GM21515 (cell line): ENCODE data around the gene CCDC90B.
"Not testable (repeated sequence)": the region's sequence is repeated elsewhere in the genome, so short reads cannot be mapped to it uniquely, and the experiment has no call there.

Experiments used
- ATAC-seq: cut with Tn5 transposase; IDR thresholded peaks from one replicate; pipeline ENCODE4 v1.9.1; 2021; ENCODE audit not compliant: unreplicated experiment

The CCDC90B gene

DNA sequence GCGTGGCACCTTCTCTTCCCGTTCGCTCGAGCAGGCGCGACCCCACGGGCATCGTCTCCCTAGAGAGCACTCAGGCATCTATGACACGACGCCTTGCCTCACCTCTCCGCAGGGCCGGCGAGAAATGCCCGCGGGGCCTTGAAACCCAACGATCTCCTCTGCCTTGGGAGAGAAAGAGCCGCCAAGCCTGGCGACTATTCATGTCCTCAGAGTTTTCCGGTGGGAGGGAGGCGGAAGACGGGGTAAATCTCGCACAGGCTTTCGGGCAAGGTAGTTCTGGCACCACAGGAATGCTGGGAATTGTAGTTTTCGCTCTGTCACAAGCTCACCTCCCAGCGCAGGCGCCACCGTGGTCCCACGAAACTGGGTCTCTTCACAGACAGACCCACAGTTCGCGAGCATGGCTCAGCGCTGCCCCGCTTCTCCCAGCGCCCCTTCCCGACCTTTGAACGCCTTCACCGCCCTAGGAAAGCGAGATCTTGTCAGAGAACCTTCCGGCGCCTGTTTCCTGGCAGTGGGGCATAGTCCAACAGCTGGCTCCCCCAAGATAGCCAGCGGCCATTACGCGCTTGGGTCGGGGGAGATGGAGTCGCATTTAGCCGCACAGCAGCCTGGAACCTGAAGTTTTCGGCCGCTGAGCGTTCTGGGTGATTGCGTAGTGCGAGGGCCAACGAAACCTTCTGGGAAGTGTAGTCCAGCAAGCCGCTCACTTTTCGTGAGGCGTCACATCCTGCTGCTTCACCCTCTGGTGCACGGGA lies at the start of gene CCDC90B:
CCDC90B (minus strand) TSS at position 597 of the 758 bp plus-strand sequence; CDS start at position 202, 395 bp downstream.
- peak; percentile 86 for ATAC-seq

DNA sequence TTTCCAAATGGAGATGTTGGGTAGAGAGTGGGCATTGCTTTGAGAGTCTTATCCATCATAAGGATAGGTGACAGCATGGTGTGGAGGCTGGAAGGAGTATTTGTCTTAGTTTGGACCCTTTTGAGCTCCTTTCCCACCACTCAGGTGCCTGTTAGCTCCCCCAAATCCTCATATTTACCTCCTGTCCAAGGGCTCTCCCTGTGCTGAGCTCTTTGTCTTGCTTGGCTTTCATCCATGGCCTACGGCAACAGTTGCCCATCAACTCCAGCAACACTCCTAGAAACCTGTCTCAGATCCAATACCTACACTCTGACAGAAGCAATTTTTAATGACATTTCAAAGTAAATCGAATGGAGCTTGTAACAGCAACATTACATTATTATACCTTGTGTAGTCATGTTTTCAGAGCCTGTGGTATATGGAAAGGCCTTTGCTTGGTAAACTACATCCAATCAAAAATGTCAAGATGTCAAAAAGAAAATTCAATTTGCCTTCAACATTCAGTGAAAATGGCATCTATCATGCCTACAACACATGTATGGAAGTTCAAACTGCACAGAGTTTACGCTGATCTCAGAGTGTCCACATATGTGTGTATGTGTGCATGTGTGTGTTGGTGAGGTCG lies 49.4 kb upstream of the CCDC90B start:
- ATAC-seq = no peak

GRCh38 chr11:83330303-83330702 lies 44.1 kb upstream of the CCDC90B start:
- ATAC-seq = no peak

- ATAC-seq = no peak
Observed at GRCh38 chr11:83326326-83326725, 40.2 kb upstream of the CCDC90B start.

GRCh38 chr11:83319346-83319745 lies 33.2 kb upstream of the CCDC90B start:
- ATAC-seq = no peak

DNA sequence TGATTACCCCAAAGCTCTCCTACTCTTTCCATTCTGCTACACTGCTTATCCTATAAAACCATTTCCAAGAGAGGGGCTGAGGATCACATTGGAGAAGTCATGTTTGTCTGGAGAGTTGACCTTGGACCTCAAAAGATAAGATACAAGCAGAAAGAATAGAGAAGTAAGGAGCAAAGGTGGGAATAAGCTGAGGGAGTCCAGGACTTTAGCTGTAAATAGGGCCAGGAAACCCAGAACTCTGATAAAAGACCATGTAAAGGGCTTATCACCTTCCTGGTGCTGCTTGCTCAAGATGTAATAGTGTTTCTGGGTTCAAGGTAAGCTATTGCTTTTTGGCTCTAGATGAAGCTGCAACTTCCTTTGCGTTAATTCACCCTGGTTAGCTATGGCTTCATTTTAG lies 32.8 kb upstream of the CCDC90B start:
- no peak for ATAC-seq

DNA sequence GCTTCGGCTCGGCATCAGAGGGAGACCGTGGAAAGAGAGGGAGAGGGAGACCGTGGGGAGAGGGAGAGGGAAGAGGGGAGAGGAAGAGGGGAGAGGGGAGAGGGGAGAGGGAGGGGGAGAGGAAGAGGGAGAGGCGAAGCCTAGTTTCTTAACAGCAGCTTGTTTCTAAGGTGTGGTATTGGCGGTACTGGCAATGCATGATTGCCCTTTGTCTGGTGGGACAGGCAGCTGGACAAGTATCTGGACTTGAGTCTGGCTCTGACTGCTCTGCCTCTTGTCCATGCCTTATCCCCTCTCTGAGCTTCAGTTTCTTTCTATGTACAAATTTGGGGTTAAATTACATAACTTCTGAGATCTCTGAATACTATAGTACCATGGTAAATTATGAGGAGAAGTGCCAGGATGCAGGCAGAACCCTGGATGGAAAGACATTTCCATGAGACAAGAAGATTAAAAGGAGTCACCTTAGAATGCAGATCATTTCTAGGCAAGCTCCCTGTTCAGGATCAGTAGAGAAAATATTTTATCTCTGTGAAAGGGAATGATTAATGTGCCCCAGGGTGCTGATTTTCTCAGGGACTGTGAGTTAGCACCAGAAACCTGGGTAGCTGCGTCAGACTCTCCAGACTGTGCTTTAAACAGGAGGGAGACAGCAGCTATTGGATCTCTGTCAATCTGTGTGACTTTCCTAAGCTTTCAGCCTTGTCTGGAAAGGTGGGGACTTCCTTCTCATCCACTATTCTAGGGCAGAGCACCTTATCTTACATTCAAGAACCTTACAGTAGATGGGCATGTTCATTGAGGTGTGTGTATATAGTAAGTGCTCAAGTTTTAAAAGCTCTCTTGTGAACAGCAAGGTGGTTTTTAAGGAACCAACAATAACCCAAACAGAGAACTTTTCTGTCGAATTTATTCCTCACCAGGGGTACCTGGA lies 31.9 kb upstream of the CCDC90B start:
- ATAC-seq = no peak

DNA sequence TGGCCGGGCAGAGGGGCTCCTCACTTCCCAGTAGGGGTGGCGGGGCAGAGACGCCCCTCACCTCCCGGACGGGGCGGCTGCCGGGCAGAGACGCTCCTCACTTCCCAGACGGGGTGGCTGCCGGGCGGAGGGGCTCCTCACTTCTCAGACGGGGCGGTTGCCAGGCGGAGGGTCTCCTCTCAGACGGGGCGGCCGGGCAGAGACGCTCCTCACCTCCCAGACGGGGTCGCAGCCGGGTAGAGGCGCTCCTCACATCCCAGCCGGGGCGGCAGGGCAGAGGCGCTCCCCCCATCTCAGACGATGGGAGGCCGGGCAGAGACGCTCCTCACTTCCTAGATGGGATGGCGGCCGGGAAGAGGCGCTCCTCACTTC lies 30.7 kb upstream of the CCDC90B start:
- ATAC-seq = not testable (repeated sequence)

DNA sequence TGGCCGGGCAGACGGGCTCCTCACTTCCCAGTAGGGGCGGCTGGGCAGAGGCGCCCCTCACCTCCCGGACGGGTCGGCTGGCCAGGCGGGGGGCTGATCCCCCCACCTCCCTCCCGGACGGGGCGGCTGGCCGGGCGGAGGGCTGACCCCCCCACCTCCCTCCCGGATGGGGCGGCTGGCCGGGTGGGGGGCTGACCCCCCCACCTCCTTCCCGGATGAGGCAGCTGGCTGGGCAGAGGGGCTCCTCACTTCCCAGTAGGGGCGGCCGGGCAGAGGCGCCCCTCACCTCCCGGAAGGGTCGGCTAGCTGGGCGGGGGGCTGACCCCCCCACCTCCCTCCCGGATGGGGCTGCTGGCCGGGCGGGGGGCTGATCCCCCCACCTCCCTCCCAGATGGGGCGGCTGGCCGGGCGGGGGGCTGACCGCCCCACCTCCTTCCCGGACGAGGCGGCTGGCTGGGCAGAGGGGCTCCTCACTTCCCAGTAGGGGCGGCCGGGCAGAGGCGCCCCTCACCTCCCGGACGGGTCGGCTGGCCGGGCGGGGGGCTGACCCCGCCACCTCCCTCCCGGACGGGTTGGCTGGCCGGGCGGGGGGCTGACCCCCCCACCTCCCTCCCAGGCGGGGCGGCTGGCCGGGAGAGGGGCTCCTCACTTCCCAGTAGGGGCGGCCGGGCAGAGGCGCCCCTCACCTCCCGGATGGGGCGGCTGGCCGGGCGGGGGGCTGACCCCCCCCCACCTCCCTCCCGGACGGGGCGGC lies 30.2 kb upstream of the CCDC90B start:
- not testable (repeated sequence) for ATAC-seq

- ATAC-seq = no peak
Observed at GRCh38 chr11:83312430-83312829, 26.3 kb upstream of the CCDC90B start.

DNA sequence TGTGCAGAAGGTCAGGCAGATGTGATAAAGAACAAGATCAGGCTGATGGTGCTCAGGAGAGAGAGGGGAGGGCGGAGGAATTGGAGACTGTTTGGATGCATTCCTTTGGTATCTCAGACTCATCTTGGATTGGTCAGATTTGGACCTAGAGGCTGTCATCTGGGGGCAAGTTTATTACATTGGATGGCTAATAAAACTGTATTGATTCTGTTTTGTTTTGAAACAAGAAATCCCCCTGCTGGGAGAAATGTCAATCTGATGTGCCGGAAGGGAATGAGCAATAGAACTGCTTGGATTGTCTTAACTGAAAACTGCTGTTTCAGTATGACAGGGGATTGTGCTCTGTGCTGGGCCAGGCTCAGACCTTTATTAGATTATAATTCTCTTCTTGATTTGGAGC lies 25.5 kb upstream of the CCDC90B start:
- ATAC-seq = no peak

GRCh38 chr11:83310718-83311117 lies 24.6 kb upstream of the CCDC90B start:
- no peak for ATAC-seq

DNA sequence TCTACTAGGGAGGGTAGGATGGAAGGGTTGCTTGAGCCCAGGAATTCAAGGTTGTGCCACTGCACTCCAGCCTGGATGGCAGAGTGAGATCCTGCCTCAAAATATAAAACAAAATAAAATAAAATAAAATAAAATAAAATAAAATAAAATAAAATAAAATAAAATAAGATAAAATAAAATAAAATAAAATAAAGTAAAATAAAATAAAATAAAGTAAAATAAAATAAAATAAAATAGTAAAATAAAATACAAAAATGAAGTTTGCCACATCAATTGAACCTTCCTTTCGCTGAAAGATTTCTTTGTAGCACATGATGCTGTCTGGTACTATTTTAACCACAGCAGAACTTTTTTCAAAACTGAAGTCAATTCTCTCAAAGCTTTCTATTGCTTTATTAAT lies 22.4 kb upstream of the CCDC90B start:
- not testable (repeated sequence) for ATAC-seq

DNA sequence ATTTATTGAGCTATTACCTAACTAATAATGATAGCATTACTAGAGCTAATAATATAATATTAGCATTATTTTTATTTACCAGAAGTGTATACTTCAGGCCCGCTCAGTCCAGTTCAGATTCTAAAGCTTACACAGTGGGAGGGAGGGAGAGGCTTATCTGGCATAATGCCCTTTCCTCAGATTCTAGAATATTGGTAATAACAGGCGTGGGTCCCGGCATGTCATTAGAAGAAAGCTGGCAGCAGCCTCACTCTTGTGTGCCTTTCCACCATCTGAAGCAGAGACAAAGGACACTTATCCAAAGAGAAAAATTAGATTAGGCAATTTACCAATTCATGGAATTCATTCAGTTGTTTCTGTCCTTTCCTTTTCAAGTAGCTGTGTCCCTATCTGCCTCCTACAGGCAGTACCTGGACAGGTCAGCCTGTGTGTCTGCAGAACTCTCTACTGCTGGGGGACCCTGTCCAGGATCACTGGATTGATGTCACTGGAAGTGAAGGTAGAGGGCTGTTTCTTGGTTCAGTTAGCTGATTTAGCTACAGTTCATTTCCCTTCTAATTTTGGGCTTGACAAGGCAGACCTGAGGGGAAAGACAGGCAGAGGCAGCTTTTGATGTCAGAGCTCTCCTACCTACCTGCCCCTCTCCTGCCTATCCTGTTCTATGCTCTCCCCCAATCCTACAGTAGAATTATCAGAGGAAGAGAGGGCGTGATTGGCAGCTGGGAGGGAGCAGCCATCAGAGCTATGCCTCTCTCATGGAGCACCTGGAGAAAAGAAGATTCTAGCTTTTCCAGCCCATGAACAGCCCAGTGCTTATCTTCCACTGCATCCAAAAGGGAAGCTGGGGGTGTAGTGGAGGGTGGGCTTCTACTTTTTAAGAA lies 20.3 kb upstream of the CCDC90B start:
- ATAC-seq = no peak

- no peak for ATAC-seq
Observed at GRCh38 chr11:83303316-83303715, 17.1 kb upstream of the CCDC90B start.

DNA sequence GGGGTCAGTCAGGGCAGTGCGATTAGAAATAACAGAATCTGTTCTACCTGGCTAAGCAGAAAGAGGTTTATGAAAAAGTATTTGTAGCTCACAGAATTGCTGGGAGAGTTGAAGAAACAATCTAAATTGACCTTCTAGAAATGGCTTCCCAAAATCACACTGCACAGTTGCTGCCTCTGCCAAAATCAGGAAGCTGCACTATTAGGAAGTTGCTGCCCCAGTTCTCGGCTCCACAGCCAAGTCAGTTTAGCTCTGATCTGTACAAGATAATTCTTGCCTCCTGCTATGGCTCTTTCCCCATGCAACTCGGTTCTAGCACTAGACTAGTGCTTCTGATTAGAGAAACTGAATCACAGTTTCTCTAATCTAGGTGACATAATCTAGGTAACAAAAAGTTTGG lies 16.0 kb upstream of the CCDC90B start:
- ATAC-seq = no peak

DNA sequence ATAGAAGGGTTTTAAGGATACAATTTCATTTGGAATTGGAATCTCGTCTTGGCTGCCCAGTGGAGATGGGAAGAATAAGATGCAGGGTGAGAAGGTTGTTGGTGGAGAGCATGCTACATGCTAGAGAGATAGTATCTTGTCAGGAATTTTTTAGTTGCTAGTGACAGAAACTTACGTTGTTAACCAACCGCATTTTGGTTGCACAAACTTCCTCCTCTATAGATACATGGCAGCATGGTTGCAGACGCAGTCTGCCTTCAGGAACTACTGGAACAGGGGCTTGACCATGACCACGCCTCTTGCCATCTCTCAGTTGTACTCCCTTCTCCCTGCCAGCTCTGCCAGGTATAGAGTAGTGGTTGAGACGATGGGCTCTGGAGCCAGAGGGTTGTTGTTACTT lies 13.5 kb upstream of the CCDC90B start:
- no peak for ATAC-seq

GRCh38 chr11:83294208-83294607 lies 8.0 kb upstream of the CCDC90B start:
- no peak for ATAC-seq

- ATAC-seq = no peak
Observed at GRCh38 chr11:83293457-83293774, 7.2 kb upstream of the CCDC90B start.
